ENCODE measurements around the gene ZFYVE27.
A peak's percentile ranks its signal among the peaks of the same experiment; 100 is the strongest.

The ZFYVE27 gene

DNA sequence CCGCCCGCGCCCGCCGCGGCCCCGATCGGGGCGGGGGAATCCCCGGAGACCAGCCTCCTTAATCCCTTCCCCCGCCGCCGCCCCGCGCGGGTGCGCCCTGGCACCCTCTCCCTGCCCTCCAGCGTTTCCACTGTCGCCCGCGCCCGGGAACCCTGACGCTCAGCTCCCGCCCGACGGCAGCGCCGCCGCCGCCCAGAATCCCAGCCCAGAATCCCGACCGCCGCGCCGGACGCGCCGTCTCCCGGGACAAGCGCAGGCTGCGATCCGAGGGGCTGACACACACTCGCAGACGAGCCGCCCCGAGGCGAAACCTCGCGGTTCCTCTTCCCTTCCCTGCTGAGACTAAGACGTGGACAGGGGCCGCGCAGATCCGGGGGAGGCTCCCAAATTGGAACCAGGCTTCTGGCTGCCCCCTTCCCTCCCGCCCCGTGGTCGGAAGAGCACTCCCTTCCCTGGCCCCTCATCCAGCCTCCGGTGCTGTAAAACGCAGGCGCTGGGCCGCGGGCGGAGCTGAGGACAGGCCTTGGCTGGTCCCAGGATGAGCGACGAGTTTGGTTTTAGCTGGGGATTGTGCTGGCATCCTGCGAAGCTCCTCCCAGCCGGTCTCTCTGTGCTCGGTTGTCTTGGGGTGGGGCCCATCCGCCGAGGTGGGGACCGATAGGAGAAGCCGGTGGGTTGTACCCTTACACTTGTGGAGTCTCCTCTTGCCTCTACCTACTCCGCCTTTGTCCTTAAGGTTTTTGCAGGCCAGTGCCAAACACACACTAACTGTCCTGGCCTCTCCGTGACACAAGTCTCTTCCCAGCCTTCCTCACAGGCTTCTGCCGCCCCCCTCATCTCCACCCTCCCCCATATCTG, 22.3 kb upstream of the ZFYVE27 start:
- DNase-seq = no peak

DNA sequence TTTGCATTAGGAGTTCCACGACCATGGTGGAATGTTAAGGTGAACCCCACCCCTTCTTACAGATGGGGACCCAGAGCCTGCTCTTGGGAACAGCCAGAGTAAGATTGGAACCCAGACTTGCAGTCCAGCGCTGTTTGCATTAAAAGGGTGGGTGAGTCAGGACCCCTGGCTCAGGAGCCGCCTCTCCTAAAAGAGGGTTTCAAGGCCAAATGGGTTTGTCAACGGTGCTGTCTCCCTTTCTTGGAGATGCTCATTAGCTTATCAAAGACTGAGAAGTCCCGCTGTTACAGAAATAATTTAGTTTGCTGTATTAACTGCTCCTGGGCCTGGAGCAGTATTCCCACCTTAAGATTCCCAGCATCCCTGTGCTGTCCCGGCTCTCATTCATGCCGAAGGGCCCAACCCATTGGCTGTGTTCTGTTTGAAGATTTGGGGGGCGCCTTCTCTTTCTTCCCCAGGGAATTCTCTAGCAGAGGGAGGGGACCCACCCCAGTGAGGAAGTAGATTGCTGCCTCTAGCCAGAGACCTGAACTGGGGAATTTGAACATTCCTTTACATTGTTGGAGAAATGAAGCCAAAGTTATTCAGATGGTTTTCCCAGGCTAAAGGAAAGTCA, 21.6 kb upstream of the ZFYVE27 start:
- no peak for DNase-seq

DNA sequence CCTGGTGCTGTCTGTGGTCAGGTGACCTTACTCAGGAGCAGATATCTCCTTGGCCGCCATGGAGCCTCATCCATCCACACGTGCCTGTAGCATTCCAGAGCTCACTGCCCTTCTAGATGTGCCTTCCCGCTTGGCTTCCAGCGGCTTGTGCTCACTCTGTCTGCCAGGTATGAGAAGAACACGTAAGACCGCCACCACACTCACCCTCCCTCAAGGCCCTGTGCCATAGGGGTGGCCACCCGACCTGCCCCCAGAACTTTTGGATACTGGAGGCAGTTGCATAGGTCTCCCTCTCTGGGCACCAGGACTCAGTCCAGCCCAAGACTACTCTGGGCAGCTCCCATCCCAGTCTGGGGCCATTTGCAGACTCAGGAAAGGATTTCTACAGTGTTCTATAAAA, 19.3 kb upstream of the ZFYVE27 start:
- DNase-seq = no peak

DNA sequence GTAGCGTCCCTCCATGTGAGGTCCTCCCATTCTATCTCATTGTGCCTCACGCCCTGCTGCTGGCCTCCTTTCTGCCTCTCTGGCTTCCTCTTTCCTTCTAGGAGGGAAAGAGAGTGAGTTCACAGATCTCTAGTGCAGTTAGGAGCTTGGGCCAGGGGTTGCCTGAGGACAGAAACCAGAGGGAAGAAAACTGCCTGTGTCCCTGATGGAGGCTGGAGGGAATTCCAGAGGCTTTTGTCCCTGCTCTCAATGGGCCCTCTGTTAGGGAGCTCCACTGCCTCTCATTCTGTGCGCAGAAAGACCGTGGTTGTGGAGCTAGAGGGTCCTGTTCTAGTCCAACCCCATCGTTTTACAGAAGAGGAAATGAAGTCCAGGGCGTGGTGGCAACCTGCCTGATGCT, 18.8 kb upstream of the ZFYVE27 start:
- no peak for DNase-seq

DNA sequence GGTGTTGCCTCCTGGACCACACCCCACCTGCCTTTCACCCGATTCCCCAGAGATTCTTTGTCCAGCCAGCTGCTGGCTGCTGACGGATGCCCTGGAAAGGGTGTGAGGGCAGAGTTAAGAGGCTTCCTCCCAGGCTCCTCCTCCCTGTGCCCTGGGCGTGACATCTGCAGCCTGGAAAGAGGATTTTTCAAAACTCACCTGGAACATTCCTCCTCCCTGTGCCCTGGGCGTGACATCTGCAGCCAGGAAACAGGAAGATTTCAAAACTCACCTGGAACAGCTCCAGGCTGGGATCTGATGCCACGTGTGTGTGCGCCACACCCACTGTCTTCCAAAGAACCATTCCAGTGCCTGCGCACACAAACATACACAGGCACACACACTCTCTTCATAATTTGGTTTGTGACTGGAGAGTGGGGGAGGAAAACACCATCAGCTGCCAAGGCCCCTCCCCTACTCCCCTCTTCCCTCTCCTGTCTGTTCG, 18.2 kb upstream of the ZFYVE27 start:
- no peak for DNase-seq

DNA sequence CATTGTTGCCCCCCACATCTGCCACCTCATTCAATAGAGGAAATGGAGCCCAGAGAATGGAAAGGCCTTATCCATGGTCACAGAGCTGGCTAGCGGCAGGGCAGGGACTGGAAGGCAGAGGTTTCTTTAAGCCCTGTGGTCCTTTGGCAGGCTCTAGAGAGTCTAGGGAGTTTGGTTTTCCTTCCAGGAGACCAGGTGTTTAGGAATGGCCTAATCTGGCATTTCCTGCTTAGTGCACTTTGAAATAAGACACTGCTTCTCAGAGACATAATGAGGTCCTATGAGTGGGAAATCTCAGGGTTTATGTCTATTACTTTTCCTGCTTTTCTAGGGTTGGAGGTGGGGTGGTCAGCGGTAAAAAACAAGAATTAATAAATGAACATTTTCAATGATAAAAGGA, 17.3 kb upstream of the ZFYVE27 start:
- no peak for DNase-seq

DNA sequence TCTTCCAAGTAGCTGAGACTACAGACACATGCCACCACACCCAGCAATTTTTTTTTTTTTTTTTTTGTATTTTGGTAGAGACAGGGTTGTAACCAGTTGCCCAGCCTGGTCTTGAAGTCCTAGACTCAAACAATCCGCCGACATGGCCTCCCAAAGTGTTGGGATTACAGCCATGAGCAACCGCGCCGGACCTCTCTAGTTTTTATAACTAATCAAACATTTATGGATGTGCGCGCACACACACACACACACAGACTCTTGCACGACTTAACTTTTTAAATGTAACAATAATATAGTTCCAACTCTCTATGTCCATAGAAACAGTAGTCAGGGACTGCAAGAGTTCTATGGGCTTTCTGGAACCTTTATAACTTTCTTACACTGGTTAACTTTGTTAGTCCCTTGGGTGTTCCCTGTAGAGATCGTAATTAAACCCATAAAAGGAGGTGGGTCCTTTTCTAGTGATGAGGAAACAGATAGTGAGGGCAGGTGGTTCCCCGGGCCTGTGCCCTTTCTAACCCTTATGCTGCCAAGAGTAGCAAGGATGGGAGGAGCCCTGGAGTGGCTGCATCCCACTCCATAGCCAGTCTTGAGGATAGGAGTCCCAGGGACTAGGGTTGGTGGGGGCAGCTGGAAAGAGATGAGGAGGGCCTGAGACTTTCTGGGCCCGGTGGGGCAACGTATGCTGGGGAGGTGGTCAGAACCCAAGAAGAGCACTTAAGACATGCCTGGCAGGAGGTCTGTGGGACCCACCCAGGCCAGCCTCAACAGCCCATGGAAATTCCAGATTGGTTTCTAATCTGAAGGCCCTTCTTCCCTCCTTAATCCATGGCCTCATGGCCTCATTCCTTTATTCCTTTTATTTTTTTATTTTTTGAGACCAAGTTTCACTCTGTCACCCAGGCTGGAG, 14.8 kb upstream of the ZFYVE27 start:
- DNase-seq = no peak

DNA sequence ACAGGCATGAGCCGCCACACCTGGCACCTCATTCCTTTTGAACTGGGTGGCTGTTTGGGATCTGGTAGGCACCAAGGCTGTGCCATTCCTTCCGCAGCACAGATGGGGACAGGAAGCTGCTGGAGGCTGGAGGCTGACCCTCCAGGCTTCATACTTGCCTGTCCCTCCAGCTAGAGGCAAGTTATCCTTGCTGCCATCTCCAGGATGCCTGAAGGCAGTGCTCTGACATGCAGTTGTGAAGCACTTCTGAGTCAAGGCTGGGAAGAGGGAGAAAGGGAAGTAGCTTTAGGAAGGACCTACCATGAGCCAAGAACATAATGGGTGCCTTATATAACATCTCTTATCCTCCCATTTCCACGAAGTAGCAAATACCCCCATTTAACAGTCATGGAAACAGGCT, 13.9 kb upstream of the ZFYVE27 start:
- DNase-seq = no peak

DNA sequence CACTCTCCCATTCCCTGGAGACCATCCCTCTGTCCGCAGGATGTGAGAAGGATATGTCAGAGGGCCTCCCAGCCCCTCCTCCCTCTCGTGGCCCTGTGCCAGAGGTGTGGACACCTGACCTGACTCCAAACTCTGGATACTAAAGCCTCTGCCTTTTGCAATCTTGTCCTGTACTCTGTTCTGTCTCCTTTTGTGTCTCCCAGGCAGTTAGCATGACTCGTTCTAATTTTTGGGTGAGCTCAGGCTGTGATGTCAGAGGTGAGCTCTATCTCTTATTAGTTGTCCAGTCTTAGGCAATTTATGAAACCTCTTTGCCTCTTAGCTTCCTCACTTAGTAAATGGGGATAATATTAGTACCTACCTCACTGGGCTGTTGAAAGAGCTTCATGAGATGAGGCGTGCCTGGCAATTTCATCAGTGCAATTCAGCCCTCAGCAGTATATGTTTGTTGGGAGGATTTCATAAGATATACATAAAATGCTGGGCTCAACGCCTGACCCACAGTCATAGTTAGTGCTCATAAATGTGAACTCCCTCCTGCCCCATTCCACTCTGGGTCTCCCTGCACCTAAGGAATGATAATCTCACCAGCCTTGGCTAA, 12.5 kb upstream of the ZFYVE27 start:
- DNase-seq = no peak

DNA sequence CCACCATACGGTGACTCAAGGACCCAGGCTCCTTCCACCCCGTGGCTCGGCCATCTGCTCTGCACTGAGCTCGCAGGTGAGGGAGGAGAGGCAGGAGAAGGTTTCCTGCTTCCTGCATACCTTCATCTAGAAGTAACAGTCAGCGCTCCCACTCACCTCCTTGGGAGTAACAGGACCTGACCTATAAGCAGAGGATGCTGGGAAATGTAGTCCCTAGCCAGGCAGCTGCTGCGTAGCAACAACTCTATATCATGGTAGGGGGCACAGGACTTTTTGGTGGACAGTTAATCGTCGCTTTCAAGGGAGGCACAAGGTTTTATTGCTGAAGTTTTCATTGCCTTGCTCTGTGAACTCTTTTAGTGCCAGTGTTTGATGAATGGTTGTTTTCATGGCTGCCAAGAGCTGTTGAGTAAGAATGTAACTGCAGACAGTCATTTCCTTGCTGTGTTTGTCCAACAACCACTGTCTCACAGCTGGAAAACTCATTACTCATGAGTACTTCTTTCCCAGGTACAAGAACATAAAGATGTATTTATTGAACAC, 10.2 kb upstream of the ZFYVE27 start:
- DNase-seq = no peak

DNA sequence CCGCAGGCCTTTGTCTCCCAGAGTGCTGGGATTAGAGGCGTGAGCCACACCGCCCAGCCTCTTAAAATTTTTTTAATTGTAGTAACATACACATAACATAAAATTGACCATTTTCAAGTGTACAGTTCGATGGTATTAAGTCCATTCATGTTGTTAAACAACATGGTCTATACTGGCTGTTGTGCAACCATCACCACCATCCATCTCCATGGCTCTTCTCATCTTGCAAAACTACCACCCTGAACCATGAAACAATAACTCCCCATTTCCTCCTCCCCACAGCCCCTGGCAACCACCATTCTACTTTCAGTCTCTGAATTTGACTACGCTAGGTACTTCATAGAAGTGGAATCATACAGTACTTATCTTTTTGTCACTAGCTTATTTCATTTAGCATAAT, 7.9 kb upstream of the ZFYVE27 start:
- no peak for DNase-seq

DNA sequence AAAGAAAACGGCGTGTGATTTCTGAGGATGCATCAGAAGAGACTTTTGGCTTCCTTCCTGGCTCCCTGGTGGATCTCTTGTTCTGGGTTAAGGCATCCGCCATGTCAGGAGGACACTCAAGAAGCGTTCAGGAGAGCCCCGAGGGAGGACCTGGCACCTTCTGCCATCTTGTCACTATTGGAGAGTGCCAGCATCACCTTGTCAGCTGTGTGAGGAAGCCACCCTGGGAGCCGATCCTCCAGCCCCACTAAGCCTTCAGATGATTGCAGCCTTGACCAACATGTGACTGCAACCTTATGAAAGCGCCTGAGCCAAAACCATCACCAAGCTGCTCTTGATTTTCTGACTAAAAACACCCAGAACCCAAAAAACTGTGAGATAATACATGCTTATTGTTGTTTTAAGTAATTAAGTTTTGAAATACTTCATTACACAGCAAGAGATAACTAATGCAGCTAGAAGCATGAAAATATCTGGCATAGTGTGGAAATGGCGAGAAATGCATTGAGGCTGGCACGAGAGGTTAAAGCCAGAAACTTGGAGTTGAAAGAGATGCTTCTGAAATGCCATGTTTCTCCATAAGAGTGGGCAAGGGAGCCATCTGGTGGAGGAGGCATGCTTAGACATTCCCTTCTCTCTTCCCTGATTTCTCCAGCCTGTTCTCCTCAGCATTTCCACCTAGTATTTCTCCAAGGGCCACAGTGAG, 5.4 kb upstream of the ZFYVE27 start:
- peak; percentile 78 for DNase-seq

DNA sequence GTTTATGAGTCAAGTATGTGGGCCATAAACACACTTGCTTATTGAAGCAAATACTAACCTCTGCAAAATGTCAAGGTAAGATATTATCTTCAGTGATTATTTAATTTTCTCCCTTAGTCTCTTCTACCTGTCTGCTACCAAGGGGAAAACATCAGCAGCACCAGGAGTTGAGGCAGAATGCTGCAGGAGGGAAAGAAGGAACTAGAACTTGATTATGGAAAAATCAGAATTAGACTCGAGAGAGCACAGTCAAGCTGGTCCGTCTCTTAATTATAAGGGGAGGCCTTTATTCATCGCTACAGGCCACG, 4.9 kb upstream of the ZFYVE27 start:
- no peak for DNase-seq

DNA sequence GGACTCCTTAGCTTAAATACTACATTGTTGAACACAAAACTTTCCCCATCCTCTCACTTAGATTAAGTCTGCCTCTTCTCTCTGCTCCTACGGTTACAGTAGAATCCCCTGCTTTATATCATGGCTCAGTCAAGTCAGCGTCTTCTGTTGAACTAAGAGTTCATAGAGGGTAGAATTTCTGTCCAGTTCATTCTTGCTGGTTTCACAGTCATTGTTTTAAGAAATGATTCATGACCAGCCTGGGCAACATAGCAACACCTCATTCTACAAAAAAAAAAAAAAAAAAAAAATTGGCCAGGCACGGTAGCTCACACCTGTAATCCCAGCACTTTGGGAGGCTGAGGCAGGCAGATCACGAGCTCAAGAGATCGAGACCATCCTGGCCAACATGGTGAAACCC, 3.7 kb upstream of the ZFYVE27 start:
- DNase-seq = no peak

DNA sequence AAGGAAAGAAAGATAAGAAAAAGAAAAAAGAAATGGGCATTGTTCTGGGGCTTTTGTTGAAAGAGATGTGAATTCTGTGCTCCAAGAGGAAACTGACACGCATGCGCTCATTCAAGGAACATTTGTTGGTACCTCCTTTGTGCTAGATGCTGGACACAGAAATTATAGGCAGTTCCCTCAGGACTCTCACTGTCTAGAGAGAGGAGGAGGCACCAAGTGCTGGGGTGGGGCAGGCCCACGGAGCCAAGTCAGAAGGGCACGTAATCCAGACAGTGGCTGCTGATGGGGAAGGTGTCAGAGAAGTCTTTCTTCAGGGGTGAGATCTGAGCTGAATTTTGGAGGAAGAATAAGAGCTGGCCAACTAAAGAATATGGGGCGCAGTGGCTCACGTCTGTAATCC, 2.9 kb upstream of the ZFYVE27 start:
- DNase-seq = no peak

DNA sequence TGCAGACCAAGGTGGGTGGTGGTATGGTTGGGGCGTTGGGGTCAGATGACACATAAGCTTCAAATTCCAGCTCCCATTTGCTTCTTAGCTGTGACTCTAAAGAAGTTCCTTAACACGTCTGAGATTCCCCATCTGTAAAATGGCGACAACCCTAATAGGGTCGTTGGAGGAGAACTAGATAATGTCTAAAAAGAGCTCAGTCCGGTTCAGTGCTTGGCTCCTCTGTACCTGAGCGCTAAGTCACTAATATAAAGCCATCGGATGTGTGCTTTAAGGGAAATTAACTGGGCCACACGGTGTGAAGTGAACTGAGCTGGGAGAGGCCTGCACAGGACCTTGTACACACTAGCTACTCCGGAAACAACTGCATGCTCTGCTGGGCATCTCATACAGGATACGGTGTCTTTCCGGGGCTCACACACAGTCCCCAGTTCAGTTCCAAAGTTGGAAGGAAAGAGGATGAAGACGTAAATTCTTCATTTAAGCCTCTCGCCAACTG, 476 bp upstream of the ZFYVE27 start:
- DNase-seq = no peak

DNA sequence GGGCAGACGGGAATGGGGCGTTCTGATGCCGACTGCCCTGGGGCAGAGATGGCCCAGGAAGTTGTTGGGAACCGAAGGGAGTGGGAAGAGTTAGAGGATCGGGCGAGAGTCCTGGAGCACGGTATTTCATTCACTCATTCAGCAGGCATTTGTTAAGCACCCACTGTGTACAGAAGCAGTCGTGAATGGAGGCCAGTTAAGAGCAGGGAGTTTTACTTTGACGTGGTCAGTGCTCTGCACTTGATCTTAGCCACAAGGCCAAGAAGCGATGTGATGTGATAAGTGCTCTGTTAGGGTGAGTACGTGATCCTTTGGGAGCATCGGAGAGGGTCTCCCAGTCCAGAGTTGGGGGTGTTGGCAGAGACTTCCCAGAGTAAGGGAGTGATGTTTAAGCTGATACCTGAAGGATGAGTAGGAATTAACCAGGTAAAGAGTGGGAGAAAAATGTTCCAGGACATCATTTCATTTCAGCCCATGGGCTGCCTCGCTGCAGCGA, 890 bp downstream of the ZFYVE27 start:
- no peak for DNase-seq

DNA sequence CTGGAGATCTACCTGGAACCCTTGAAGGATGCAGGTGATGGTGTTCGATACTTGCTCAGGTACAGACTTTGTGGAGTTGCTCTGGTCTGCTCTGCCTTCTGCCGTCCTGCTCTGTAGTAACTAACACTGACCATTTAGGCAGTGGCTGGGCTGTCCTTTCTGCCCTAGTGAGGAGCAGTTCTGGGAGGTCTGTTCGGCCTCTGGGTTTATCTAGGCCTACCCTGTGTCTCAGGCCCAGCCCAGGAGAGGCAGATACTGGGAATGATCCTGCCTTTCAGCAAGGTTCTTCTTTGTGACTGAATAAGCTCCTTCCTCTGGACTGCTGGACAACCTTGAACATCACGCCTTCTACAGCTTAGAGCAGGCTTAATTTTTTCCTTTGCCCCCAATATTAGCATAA, 1.7 kb downstream of the ZFYVE27 start:
- DNase-seq = no peak

DNA sequence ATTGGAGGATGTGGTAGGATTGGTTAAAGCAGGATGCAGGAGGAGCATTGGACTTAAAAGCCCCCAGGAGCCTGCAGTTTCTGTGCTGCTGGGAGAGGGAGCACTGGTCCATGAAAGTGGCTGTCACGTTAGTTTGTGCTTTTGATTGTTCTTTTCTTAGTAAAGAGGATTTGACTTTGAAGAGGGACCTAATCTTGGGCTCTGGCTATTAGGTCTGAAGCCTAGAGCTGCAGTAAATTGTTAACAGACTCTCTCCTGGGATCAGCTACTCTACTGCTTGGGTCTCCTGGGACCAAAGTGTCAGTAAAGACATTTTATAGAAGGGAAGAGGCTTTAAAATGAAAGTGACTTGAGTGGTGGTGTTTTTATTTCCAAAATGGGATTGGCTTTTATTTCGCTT, 3.7 kb downstream of the ZFYVE27 start:
- no peak for DNase-seq

DNA sequence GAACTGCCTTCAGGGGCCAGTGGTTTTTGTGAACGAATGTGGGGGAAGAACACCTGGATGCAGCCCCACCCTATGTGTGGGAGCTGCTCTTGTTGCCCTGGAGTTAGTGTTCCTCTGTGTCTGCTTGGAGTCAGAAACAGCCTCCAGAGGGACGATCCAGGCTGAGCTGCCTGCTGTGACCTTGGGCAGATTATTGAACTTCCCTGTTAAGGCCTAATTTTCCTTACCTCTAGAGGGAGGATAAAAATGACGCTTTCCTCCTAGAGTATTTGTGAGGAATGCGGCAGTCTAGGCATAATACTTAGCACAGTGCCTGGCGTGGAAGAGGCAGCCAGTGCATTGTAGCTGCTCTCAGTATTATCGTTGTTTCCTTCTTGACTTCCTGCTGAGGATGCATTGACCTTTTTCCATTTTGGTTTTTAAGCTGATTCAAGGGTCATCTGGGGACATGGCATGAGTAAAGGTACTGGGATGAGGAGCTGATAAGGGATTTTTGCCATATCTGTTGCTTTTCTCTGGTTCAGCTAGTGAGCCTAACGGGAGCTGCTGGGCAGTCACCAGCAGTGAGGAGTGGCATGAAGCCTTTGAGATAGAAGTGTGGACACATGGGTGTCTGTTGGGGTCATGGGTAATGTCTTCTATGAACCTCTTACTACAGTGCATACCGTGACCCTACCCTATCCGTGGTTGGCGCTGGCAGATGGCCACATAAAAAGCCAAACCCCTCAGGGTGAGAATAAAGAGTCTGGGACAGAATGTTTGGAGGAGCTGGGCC, 6.4 kb downstream of the ZFYVE27 start:
- DNase-seq = no peak

DNA sequence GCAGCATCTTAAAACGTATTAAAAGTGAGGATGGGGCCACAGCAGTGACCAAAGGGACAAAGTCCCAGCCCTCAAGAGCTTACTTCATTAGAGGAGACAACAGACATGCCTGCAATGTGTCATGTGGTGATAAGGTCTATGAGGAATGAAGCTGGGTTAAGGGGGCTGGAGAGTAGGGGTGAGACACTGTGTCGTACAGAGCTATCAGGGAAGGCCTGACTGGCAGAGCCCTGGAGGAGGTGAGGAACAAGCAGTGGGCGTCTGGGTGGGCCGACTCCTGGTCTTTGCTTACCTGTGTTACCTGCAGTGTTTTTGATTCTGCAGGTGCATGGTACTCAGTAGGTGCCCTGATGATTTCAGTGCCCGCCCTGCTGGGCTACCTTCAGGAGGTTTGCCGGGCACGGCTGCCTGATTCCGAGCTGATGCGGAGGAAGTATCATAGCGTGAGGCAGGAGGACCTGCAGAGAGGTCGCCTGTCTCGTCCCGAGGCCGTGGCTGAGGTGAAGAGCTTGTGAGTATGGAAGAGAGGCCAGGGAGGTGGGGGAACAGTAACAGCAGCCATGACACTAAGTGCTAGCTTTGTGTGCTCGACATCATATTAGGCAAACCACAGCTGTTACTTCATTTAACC, 7.6 kb downstream of the ZFYVE27 start:
- no peak for DNase-seq
